CD4-positive, alpha-beta T cell (primary cell): ENCODE measurements around the gene POLE4. TPM values are rescaled to one million over a fixed set of nuclear protein-coding genes. Genes with fewer than 3 reads are reported as not detected.

ENCODE experiments used
- ATAC-seq: fragments of 200-7000 bp; cut with Tn5 transposase; one replicate; pipeline ENCODE4 v1.10.0; 2022; ENCODE audit warnings: mild to moderate bottlenecking; ENCODE audit not compliant: poor library complexity
- CTCF ChIA-PET: fragments of 350-600 bp; sonication (Branson Sonifier 250); formaldehyde crosslinking; loops from one replicate; lab custom pipeline; 2021; ENCODE audit warnings: antibody characterized with exemption, inconsistent platforms; lab: Charles Lee
- POLR2A ChIA-PET: fragments of 350-600 bp; sonication (Branson Sonifier 250); formaldehyde crosslinking; loops from one replicate; lab custom pipeline; 2021; ENCODE audit warnings: antibody characterized with exemption, inconsistent platforms; lab: Charles Lee
- DNase-seq, 14 experiments: peaks; one replicate each; pipeline ENCODE4 v3.0.0-alpha.2; 2013 to 2020; ENCODE audit warnings: mixed read lengths in 2 of 14
- H3K27ac ChIP-seq, 2 donors: one replicate each; pipeline versions ENCODE4 v1.5.1 to v1.7.0; 2013; ENCODE audit warnings: low read length in 2 of 2, low read depth in 1 of 2, mild to moderate bottlenecking in 1 of 2
- H3K27me3 ChIP-seq, 2 experiments: 1 replicate in 1 of 2; 2 replicates in 1 of 2; pipeline versions ENCODE4 v1.6.1 to v1.7.0; 2013; ENCODE audit warnings: low read length in 2 of 2, control low read depth in 1 of 2, mild to moderate bottlenecking in 1 of 2, moderate library complexity in 1 of 2; ENCODE audit not compliant: insufficient read depth in 2 of 2, control insufficient read depth in 1 of 2
- H3K36me3 ChIP-seq: one replicate; pipeline ENCODE4 v1.6.1; 2013; ENCODE audit warnings: low read length, control low read depth; ENCODE audit not compliant: insufficient read depth
- H3K4me1 ChIP-seq: one replicate; pipeline ENCODE4 v1.6.1; 2013; ENCODE audit warnings: low read length, control low read depth; ENCODE audit not compliant: insufficient read depth
- H3K4me3 ChIP-seq: one replicate; pipeline ENCODE4 v1.5.1; 2013; ENCODE audit warnings: mild to moderate bottlenecking, low read length, moderate library complexity
- H3K9me3 ChIP-seq, 2 experiments: 1 replicate in 1 of 2; 2 replicates in 1 of 2; pipeline versions ENCODE4 v1.6.1 to v1.7.0; 2013; ENCODE audit warnings: low read length in 2 of 2, mild to moderate bottlenecking in 2 of 2, control low read depth in 1 of 2, moderate library complexity in 1 of 2; ENCODE audit not compliant: control insufficient read depth in 1 of 2, insufficient read depth in 1 of 2
- H3K27ac Mint-ChIP-seq: one replicate; pipeline ENCODE4 v1.8.0; 2020; ENCODE audit warnings: mixed read lengths
- H3K27me3 Mint-ChIP-seq: one replicate; pipeline ENCODE4 v1.8.0; 2021; ENCODE audit warnings: mixed read lengths
- H3K36me3 Mint-ChIP-seq: one replicate; pipeline ENCODE4 v1.8.0; 2021; ENCODE audit warnings: low read depth, mixed read lengths
- H3K4me1 Mint-ChIP-seq: one replicate; pipeline ENCODE4 v1.8.0; 2021; ENCODE audit warnings: low read depth, mixed read lengths
- H3K4me3 Mint-ChIP-seq: one replicate; pipeline ENCODE4 v1.8.0; 2020; ENCODE audit warnings: mild to moderate bottlenecking, mixed read lengths
- H3K9me3 Mint-ChIP-seq: one replicate; pipeline ENCODE4 v1.8.0; 2020; ENCODE audit warnings: mixed read lengths
- CTCF ChIP-seq: fragments of 200-600 bp; IDR thresholded peaks from one replicate; pipeline ENCODE4 v1.8.0; 2022; ENCODE audit warnings: antibody characterized with exemption, mild to moderate bottlenecking
- intact Hi-C, 2 experiments: fragments of 100-400 bp; cut with DNase I in 1 of 2; cut with micrococcal nuclease in 1 of 2; formaldehyde crosslinking; loops; one replicate each; pipeline versions ENCODE4 v1.15.1 to v1.9.0; 2023 to 2025; cut with DNase I, micrococcal nuclease
- total RNA-seq, 174 experiments: library from RNA in 2 of 174; stranded (reverse) in 2 of 174; gene quantifications; one replicate each; pipeline ENCODE4 v1.2.3 and lab custom pipeline; 2021 to 2026

The POLE4 gene
- total RNA-seq, 2 experiments from 2014 or later = 34.9 to 38.4 TPM

GRCh38 chr2:74984947-74985637 lies 26.6 kb downstream of the POLE4 start:
- Mint-ChIP-seq H3K27ac (no peak overlapping the region), H3K9me3 (no peaks in the 10 kb centered on the region), H3K4me3 (no peak overlapping the region), H3K4me1 (peaks cover 2% of the 10 kb centered on the region), H3K27me3 (no peaks in the 10 kb centered on the region), H3K36me3 (peaks cover 34% of the 10 kb centered on the region)
- no peak for DNase-seq
- POLR2A ChIA-PET = no interaction called here
- Histone ChIP-seq H3K4me3 (no peak overlapping the region), H3K36me3 (no peaks in the 10 kb centered on the region), H3K9me3 (no peaks in the 10 kb centered on the region), H3K27me3 (no peaks in the 10 kb centered on the region), H3K27ac (no peak overlapping the region), H3K4me1 (no peaks in the 10 kb centered on the region)
- TF ChIP-seq CTCF = no peak
- intact Hi-C loops = loop anchor here in 1 of 2 experiments (10.0 kb wide), 1 partner anchor 50 kb away; no protein-coding TSS in a partner anchor
- no peak for ATAC-seq
- CTCF ChIA-PET = no interaction called here

GRCh38 chr2:74985978-74986609 lies 27.7 kb downstream of the POLE4 start:
- Histone ChIP-seq H3K4me3 (no peak overlapping the region), H3K27me3 (no peaks in the 10 kb centered on the region), H3K36me3 (no peaks in the 10 kb centered on the region), H3K4me1 (no peaks in the 10 kb centered on the region), H3K9me3 (peaks cover 0 to 3% of the 10 kb centered on the region in 2 experiments), H3K27ac (no peak overlapping the region)
- Mint-ChIP-seq H3K27me3 (no peaks in the 10 kb centered on the region), H3K4me1 (no peaks in the 10 kb centered on the region), H3K4me3 (no peak overlapping the region), H3K9me3 (no peaks in the 10 kb centered on the region), H3K36me3 (peaks cover 34% of the 10 kb centered on the region), H3K27ac (no peak overlapping the region)
- POLR2A ChIA-PET = no interaction called here
- CTCF ChIA-PET = no interaction called here
- TF ChIP-seq CTCF = no peak
- ATAC-seq (no peak), DNase-seq (no peak)
- intact Hi-C loops = loop anchor here in 1 of 2 experiments (10.0 kb wide), 1 partner anchor 51 kb away; no protein-coding TSS in a partner anchor

- H3K27ac ChIP-seq = no peak overlapping the region
- H3K4me1 ChIP-seq = no peaks in the 10 kb centered on the region
- ATAC-seq (no peak), DNase-seq (no peak)
- H3K27me3 Mint-ChIP-seq = no peaks in the 10 kb centered on the region
- no peak overlapping the region for H3K4me3 Mint-ChIP-seq
- peaks cover 3% of the 10 kb centered on the region for H3K36me3 Mint-ChIP-seq
- no peak overlapping the region for H3K4me3 ChIP-seq
- TF ChIP-seq CTCF = no peak
- no peaks in the 10 kb centered on the region for H3K9me3 Mint-ChIP-seq
- ChIA-PET CTCF (no interaction called here), POLR2A (no interaction called here)
- H3K27me3 ChIP-seq = no peaks in the 10 kb centered on the region
- peaks cover 0 to 3% of the 10 kb centered on the region in 2 experiments for H3K9me3 ChIP-seq
- H3K27ac Mint-ChIP-seq = no peak overlapping the region
- H3K4me1 Mint-ChIP-seq = no peaks in the 10 kb centered on the region
- peaks cover 3% of the 10 kb centered on the region for H3K36me3 ChIP-seq
- intact Hi-C loops = no loop called here
These were observed 33.5 kb downstream of the POLE4 start for GRCh38 chr2:74991977-74992376.
